Measurements from ENCODE around the gene RGS12.

The RGS12 gene

DNA sequence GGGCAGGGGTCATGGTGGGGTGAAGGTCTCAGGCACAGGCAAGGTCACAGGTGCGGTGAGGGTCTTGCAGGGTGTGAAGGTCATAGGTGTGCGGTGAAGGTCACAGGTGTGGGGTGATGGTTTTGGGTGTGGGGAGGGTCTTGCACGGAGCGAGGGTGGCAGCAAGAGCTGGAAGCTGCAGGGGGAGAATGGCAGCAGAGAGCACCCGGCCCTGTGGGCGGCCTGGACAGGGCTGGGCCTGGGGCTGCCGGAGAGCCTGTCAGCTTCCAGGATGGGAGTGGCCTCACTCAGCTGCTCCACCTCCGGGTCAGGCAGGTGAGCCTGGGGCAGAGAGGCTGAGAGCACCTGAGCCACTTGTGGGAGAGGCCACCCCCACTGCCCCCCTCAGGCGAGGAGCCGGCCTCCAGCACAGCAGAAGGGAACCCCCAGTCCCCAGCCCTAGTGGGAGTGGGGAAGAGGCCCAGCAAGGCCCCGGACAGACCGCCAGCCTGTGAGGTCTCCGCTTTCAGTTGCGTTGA is 42.3 kb upstream of the RGS12 start:
- DNase-seq (ENCODE audit: extremely low spot score): no peak
- CTCF ChIA-PET: no interaction called here

DNA sequence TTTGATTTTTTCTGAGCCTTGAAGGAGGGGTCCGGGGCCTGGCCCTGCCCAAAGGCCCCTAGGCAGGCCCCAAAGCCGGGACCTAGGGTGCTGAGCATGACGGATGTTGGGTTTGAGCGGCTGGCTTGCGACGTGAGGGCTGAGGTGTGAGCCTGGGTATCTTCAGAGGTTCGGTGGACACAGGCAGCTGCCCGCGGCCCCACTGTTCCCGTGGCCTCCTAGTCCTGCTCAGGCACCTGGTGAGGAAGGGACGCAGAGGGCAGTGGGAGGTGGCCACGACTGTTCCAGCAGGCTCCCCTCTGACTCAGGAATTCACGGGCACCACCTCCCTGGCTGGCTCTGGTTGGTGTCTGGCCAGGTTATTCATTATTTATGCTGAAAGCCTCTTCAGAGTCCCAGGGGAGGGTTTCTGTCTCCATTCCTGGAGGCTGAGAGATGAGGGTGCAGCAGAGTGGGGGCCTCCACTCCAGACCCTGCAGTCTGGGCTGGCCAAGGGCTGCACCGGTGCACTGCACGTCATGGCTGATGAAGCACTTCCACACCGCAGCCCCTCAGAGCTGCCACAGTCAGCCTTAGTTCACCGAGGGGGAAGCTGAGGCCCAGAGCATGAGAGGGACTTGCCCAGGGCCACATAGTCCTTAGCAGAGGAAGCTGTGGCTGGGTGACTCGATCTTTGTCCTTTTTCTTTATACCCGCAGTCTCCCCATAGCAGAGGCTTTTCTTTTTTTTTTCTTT is 41.7 kb upstream of the RGS12 start:
- ChIA-PET CTCF (no interaction called here), POLR2A (no interaction called here)
- no peak for DNase-seq (ENCODE audit: extremely low spot score)
- no peak for TF ChIP-seq CTBP1 (IDR thresholded peaks at IDR 0.05; ENCODE audit: borderline replicate concordance)
- TF ChIP-seq SUZ12 (IDR thresholded peaks at IDR 0.05): no peak
- no peak for TF ChIP-seq HDGF (IDR thresholded peaks at IDR 0.05; ENCODE audit: borderline replicate concordance)
- no peak for TF ChIP-seq ELF4 (IDR thresholded peaks at IDR 0.05)
- no peak for TF ChIP-seq L3MBTL2 (conservative IDR thresholded peaks at IDR 0.05)
- TF ChIP-seq FOXM1 (IDR thresholded peaks at IDR 0.05; ENCODE audit: borderline replicate concordance): no peak
- TF ChIP-seq TARDBP (IDR thresholded peaks at IDR 0.05): no peak
- no peak for TF ChIP-seq FOXK2 (IDR thresholded peaks at IDR 0.05)
- TF ChIP-seq FOXA1 (IDR thresholded peaks at IDR 0.05): no peak
- TF ChIP-seq BHLHE40 (IDR thresholded peaks at IDR 0.05; ENCODE audit: borderline replicate concordance): no peak
- TF ChIP-seq ARNT (IDR thresholded peaks at IDR 0.05): no peak
- no peak for TF ChIP-seq LEF1 (IDR thresholded peaks at IDR 0.05; ENCODE audit: borderline replicate concordance)
- TF ChIP-seq SP1 (IDR thresholded peaks at IDR 0.05): no peak
- no peak for TF ChIP-seq ZNF384 (IDR thresholded peaks at IDR 0.05)
- no peak for TF ChIP-seq NFRKB (IDR thresholded peaks at IDR 0.05)
- TF ChIP-seq, protein P1, sequence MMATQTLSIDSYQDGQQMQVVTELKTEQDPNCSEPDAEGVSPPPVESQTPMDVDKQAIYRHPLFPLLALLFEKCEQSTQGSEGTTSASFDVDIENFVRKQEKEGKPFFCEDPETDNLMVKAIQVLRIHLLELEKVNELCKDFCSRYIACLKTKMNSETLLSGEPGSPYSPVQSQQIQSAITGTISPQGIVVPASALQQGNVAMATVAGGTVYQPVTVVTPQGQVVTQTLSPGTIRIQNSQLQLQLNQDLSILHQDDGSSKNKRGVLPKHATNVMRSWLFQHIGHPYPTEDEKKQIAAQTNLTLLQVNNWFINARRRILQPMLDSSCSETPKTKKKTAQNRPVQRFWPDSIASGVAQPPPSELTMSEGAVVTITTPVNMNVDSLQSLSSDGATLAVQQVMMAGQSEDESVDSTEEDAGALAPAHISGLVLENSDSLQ (IDR thresholded peaks at IDR 0.05): no peak

More for the DNA sequence above, 42.3 kb upstream of the RGS12 start:
- POLR2A ChIA-PET: no interaction called here
- no peak for TF ChIP-seq LEF1 (IDR thresholded peaks at IDR 0.05; ENCODE audit: borderline replicate concordance)
- TF ChIP-seq ELF4 (IDR thresholded peaks at IDR 0.05): no peak
- no peak for TF ChIP-seq SUZ12 (IDR thresholded peaks at IDR 0.05)
- TF ChIP-seq FOXA1 (IDR thresholded peaks at IDR 0.05): no peak
- TF ChIP-seq, protein P1 (IDR thresholded peaks at IDR 0.05): no peak
- no peak for TF ChIP-seq ZNF384 (IDR thresholded peaks at IDR 0.05)
- TF ChIP-seq FOXK2 (IDR thresholded peaks at IDR 0.05): no peak
- no peak for TF ChIP-seq ARNT (IDR thresholded peaks at IDR 0.05)
- TF ChIP-seq SP1 (IDR thresholded peaks at IDR 0.05): no peak
- TF ChIP-seq TARDBP (IDR thresholded peaks at IDR 0.05): no peak
- no peak for TF ChIP-seq CTBP1 (IDR thresholded peaks at IDR 0.05; ENCODE audit: borderline replicate concordance)

DNA sequence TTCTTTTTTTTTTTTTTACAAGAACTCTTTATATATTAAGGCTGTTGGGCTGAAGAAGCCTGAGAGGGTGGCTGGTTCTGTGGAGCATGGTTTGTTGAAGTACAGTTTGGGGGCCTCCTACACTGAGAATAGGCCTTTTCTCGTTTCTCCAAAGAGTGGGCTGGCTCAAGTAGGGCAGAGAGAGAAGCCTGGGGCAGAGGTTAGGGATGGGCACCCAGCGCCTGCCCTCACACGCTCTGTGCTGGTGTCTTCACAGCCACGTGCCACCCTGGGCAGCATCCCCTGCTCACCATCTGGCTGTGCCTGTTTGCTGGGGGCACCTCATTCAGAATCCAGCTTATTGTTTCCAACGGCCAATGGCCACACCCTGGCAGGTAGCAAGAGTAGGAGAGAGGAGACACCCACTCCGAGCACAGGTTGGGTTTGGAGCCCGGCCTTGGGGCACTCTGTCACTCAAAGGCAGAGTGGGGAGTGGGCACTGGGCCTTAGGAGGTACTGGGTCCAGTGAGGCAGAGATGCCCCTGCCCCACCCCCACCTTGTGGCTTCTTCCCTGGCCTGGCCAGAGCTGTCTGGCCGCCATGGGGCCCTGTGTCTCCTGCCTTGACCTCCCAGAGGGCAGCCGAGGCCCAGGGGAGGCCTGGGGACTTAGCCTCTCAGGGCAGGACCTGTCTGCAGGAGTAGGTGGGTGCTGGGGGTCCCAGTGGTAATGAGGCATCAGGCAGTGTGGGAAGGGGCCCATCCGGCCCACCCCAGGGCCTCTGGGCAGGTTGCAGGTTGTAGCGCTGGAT is 40.9 kb upstream of the RGS12 start:
- ChIA-PET POLR2A (no interaction called here), CTCF (no interaction called here)
- no peak for TF ChIP-seq SP1 (IDR thresholded peaks at IDR 0.05)
- TF ChIP-seq TARDBP (IDR thresholded peaks at IDR 0.05): no peak
- TF ChIP-seq L3MBTL2 (conservative IDR thresholded peaks at IDR 0.05): no peak
- no peak for TF ChIP-seq FOXK2 (IDR thresholded peaks at IDR 0.05)
- no peak for TF ChIP-seq SUZ12 (IDR thresholded peaks at IDR 0.05)
- TF ChIP-seq ARNT (IDR thresholded peaks at IDR 0.05): no peak
- no peak for TF ChIP-seq NFRKB (IDR thresholded peaks at IDR 0.05)
- no peak for TF ChIP-seq FOXM1 (IDR thresholded peaks at IDR 0.05; ENCODE audit: borderline replicate concordance)
- TF ChIP-seq HDGF (IDR thresholded peaks at IDR 0.05; ENCODE audit: borderline replicate concordance): no peak
- TF ChIP-seq FOXA1 (IDR thresholded peaks at IDR 0.05): no peak
- TF ChIP-seq ZNF384 (IDR thresholded peaks at IDR 0.05): no peak
- TF ChIP-seq, protein P1 (IDR thresholded peaks at IDR 0.05): no peak
- TF ChIP-seq ELF4 (IDR thresholded peaks at IDR 0.05): no peak
- no peak for TF ChIP-seq BHLHE40 (IDR thresholded peaks at IDR 0.05; ENCODE audit: borderline replicate concordance)
- TF ChIP-seq LEF1 (IDR thresholded peaks at IDR 0.05; ENCODE audit: borderline replicate concordance): no peak
- TF ChIP-seq CTBP1 (IDR thresholded peaks at IDR 0.05; ENCODE audit: borderline replicate concordance): no peak
- DNase-seq (ENCODE audit: extremely low spot score): no peak

DNA sequence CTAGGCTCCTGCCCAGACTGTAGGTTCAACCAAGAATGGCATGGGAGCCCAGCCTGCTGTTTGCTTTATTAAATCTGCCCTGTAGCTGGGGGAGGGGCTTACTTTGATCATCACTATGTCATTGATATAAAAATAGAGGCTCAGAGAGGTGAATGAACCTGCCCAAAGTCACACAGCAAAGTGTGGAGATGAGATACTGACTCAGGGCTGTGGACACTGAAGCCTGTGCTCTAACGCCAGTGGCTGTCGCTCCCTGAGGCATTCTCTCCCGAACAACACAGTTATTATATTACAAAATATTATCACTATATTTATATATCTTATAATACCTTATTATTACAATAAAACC is 40.4 kb upstream of the RGS12 start:
- POLR2A ChIA-PET: interaction anchor here (0.9 kb wide), 1 partner anchor 8 kb away, joined by 3 read pairs; no protein-coding TSS in a partner anchor
- no peak for TF ChIP-seq ZNF384 (IDR thresholded peaks at IDR 0.05)
- TF ChIP-seq FOXA1 (IDR thresholded peaks at IDR 0.05): no peak
- TF ChIP-seq L3MBTL2 (conservative IDR thresholded peaks at IDR 0.05): no peak
- TF ChIP-seq, protein P1 (IDR thresholded peaks at IDR 0.05): no peak
- no peak for TF ChIP-seq SP1 (IDR thresholded peaks at IDR 0.05)
- TF ChIP-seq NFRKB (IDR thresholded peaks at IDR 0.05): no peak
- no peak for TF ChIP-seq HDGF (IDR thresholded peaks at IDR 0.05; ENCODE audit: borderline replicate concordance)
- TF ChIP-seq ELF4 (IDR thresholded peaks at IDR 0.05): no peak
- no peak for TF ChIP-seq LEF1 (IDR thresholded peaks at IDR 0.05; ENCODE audit: borderline replicate concordance)
- CTCF ChIA-PET: no interaction called here
- DNase-seq (ENCODE audit: extremely low spot score): no peak
